Measurements from ENCODE around the gene CIB4. TPM values are rescaled to one million over a fixed set of nuclear protein-coding genes. Genes with fewer than 3 reads are reported as not detected.
A peak's percentile ranks its signal among the peaks of the same experiment; 100 is the strongest.

The CIB4 gene
- total RNA-seq, 2 experiments from 2014 or later, result not detected

DNA sequence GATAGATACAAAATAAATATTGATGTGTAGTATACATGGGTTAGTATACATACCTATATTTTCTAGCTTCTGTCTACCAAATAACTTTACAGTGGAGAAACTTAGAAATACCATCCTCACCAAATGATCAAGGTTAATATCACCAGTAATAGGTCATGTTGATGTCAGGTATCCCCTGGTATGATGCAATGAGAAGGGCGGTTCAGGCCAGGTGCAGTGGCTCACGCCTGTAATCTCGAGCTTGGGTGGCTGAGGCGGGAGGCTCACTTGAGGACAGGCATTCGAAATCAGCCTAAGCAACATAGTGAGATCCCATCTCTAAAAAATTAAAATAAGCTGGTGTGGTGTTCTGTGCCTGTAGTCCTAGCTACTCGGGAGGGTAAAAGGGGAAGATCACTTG is 38.6 kb downstream of the CIB4 start:
- Mint-ChIP-seq H3K9me3 (no peaks in the 10 kb centered on the region), H3K4me3 (no peak overlapping the region), H3K27me3 (peaks cover 20% of the 10 kb centered on the region), H3K27ac (no peak overlapping the region), H3K36me3 (ENCODE audit: low read depth) (no peaks in the 10 kb centered on the region), H3K4me1 (peaks cover 3% of the 10 kb centered on the region)
- no peak for DNase-seq
- ChIA-PET POLR2A (no interaction called here), CTCF (interaction anchor here (1.3 kb wide), 1 partner anchor 9 kb away, joined by 3 read pairs; no protein-coding TSS in a partner anchor)

DNA sequence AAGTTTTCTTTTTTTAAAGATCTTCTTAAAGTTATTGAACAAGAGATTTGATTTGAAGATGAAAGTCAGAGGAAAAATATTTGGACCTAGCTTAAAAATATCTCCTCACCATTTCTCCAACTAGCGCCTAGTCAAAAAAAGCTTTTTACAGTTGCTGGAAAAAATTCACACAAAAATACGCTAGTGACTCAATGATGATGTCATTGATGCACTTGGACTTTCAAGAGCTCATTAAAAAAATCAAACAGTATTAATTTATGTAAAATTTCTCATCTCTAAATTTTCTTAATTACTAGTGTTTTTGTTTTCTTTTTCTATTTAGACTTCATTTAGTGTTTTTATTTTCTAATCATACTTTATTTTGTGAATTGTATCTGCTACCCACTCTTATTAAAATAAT is 41.8 kb downstream of the CIB4 start:
- no peak overlapping the region for H3K27ac Mint-ChIP-seq
- H3K4me1 Mint-ChIP-seq, result peaks cover 8% of the 10 kb centered on the region
- H3K4me3 Mint-ChIP-seq, result no peak overlapping the region
- POLR2A ChIA-PET, result no interaction called here
- no peak for DNase-seq
- H3K36me3 Mint-ChIP-seq (ENCODE audit: low read depth), result no peaks in the 10 kb centered on the region
- H3K9me3 Mint-ChIP-seq, result no peaks in the 10 kb centered on the region
- CTCF ChIA-PET, result interaction anchor here (1.0 kb wide), 1 partner anchor 22 kb away, joined by 3 read pairs; no protein-coding TSS in a partner anchor
- H3K27me3 Mint-ChIP-seq, result peaks cover 27% of the 10 kb centered on the region

DNA sequence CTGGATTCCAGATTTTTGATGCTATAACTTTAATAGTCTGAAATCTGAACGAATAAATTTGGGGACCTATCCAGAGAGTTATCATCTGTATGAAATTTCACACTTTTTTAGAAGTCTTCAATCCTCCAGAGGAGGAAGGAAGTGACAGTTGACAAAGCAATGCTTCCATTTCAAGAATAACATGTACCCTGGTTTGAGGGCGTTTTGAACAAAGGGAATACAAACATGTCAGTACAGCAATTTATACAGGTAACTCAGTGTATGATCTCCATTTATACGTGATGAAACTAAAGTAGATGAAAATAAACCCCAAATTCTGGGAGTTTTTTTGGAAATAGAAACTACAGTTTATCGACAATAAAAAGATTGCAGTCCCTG is 42.2 kb downstream of the CIB4 start:
- H3K4me1 Mint-ChIP-seq, result peaks cover 8% of the 10 kb centered on the region
- no peaks in the 10 kb centered on the region for H3K9me3 Mint-ChIP-seq
- H3K36me3 Mint-ChIP-seq (ENCODE audit: low read depth), result no peaks in the 10 kb centered on the region
- no peak overlapping the region for H3K4me3 Mint-ChIP-seq
- no peak overlapping the region for H3K27ac Mint-ChIP-seq
- no peak for DNase-seq
- peaks cover 26% of the 10 kb centered on the region for H3K27me3 Mint-ChIP-seq
- ChIA-PET POLR2A (no interaction called here), CTCF (interaction anchor here (1.0 kb wide), 1 partner anchor 21 kb away, joined by 3 read pairs; no protein-coding TSS in a partner anchor)

DNA sequence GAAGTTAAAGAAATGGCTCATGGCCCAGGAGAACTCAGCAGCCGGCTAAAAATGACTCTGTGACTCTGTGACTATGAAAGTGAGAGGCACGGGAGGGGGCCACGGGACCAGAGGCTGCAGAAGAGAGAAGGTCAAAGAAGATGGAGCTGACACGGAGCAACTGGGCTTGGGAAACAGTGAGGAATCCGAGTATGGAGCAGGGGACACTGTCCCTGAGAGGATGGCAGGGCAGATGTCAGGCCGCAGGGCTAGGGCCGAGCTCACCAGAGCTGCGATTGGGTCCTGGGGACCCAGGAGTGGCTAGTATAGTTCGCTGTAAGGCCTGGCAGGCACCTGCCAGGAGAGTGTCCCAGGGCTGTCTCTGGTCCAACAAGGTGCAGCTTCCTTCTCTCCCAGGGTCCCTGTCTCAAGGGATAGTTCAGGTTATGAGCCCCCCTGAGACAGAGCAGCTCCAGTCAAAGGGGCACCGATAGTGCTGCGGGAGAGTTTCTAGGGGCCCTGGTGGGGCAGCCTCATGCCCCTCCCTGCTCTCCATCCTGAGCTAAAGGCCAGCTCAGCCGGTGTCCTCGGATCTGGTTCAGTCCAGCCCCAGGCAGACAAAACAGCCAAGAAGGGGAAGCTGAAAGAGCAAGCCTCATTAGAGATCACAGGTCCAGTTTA is 42.7 kb downstream of the CIB4 start:
- DNase-seq, result no peak
- ChIA-PET POLR2A (no interaction called here), CTCF (no interaction called here)
- no peaks in the 10 kb centered on the region for H3K36me3 Mint-ChIP-seq (ENCODE audit: low read depth)
- no peak overlapping the region for H3K4me3 Mint-ChIP-seq
- peaks cover 27% of the 10 kb centered on the region for H3K27me3 Mint-ChIP-seq
- H3K27ac Mint-ChIP-seq, result no peak overlapping the region
- no peaks in the 10 kb centered on the region for H3K9me3 Mint-ChIP-seq
- peaks cover 8% of the 10 kb centered on the region for H3K4me1 Mint-ChIP-seq

DNA sequence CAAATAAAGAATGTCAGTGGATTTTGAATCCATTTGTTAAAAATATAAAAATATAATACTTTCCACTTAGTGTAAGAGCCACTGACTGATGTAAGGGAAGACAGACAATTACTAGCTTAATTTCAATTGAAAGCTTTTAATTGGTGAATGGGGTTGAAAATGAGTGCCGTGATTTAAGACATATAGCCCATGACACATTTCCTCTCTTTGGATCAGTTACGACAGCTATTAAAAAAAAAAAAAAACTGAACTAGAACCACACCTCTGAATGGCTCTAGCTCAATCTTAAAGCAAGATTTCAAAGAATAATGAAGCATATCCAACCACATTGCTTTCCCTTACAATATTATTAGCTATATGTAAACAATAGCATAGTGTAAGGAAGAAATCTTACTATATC is 44.0 kb downstream of the CIB4 start:
- ChIA-PET CTCF (interaction anchor here (0.6 to 1.6 kb wide), 3 partner anchors 9 to 1221 kb away, joined by 3 to 6 read pairs (median 4); no protein-coding TSS in a partner anchor), POLR2A (no interaction called here)
- H3K36me3 Mint-ChIP-seq (ENCODE audit: low read depth), result no peaks in the 10 kb centered on the region
- H3K9me3 Mint-ChIP-seq, result no peaks in the 10 kb centered on the region
- peaks cover 8% of the 10 kb centered on the region for H3K4me1 Mint-ChIP-seq
- peaks cover 30% of the 10 kb centered on the region for H3K27me3 Mint-ChIP-seq
- no peak overlapping the region for H3K27ac Mint-ChIP-seq
- no peak for DNase-seq
- H3K4me3 Mint-ChIP-seq, result no peak overlapping the region

DNA sequence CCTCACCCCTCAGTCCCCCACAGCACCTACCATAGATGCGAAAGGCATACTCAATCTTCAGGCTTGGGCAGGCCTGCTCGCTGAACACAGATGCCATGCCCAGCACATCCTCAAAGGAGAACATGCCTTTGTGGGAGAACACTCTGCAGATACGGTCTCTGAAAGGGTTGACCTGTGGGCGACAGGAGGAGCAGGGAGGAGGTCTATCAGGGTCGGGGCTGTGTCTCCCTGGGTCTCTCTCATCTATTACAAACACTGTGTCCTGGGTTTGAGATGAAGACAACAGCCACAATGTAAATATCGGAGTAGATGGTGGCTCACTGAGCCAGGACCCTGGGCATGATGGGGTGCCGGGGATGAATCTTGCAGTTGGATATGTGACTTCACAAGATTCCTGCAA is 46.0 kb downstream of the CIB4 start:
- DNase-seq, result no peak
- ChIA-PET POLR2A (no interaction called here), CTCF (no interaction called here)
- peaks cover 26% of the 10 kb centered on the region for H3K27me3 Mint-ChIP-seq
- peaks cover 8% of the 10 kb centered on the region for H3K4me1 Mint-ChIP-seq
- no peaks in the 10 kb centered on the region for H3K36me3 Mint-ChIP-seq (ENCODE audit: low read depth)
- no peaks in the 10 kb centered on the region for H3K9me3 Mint-ChIP-seq
- H3K4me3 Mint-ChIP-seq, result no peak overlapping the region
- H3K27ac Mint-ChIP-seq, result no peak overlapping the region

DNA sequence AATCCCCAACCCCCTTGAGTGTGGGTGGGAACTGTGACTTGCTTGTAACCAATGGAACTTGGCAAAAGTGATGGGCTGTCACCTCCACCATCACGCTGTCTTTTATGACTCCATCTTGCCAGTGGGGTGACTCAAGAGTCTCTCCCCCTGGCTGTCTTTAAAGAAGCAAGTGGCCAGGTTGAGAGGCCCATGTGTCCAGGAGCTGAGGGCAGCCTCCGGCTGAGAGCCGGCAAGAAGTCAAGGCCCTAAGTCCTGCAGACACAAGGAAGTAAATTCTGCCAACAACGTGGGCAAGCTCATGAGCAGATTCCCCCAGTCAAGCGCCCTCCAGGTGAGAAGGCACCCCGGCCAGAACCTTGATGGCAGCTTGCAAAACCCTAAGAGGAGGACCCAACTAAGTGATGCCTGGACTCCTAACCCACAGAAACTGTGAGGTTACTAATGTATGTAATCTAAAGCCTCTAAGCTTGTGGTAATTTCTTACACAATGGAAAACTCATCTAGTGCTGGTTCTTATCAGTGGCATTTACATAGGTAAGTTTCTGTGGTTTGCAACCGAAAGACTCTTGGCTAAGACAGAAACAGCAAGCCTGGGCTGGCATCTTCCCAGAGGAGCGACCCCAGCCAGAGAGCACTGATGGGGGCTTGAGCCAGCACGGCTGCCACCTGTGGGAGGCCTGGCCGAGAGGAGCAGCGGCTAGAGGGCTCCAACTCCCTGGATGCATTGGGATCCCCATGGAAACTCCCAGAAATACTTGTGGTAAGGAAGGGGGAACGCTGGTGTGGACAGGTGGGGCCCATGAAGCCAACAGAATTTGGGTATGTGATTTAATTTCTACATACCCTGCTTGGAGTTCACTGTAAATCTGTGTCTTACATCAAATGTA is 49.3 kb downstream of the CIB4 start:
- Mint-ChIP-seq H3K9me3 (no peaks in the 10 kb centered on the region), H3K4me1 (peaks cover 6% of the 10 kb centered on the region), H3K36me3 (ENCODE audit: low read depth) (no peaks in the 10 kb centered on the region), H3K27me3 (peaks cover 30% of the 10 kb centered on the region), H3K4me3 (no peak overlapping the region), H3K27ac (no peak overlapping the region)
- POLR2A ChIA-PET, result no interaction called here
- no peak for DNase-seq
- CTCF ChIA-PET, result interaction anchor here (0.5 to 2.5 kb wide), 4 partner anchors 14 to 924 kb away, joined by 3 to 14 read pairs (median 7); no protein-coding TSS in a partner anchor

DNA sequence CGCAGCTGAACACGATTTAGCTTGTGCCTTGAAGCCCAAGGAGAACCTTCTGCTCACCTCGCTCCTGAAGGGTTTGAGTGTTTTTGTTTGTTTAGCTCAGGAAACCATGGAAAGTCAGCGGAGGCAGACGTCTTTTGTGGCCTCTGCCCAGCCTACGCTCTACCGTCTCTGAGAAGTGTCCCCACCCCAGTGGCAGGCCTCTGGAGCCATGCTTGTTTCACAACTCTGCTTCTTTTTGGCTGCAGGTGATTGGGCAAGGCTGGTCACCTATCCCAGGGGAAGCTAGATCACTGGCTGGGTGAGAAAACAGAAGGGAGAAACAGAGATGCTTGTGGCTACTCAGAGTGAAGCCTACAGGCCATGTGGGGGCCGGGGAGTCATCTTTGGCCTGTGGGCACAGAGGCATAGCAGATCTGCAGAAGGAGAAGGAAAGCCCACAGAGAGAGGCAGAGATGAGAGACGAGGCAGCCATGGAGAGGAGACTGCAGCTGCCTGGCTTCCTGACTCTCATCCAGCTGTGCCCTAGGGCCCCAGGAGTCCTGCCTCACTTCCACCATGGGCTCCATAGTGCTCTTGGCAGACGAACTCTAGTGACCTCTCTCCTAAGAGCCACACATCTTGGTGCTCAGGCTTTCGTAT is 50.1 kb downstream of the CIB4 start:
- Mint-ChIP-seq H3K4me1 (peaks cover 5% of the 10 kb centered on the region), H3K27me3 (peaks cover 33% of the 10 kb centered on the region), H3K9me3 (no peaks in the 10 kb centered on the region), H3K36me3 (ENCODE audit: low read depth) (no peaks in the 10 kb centered on the region), H3K27ac (no peak overlapping the region), H3K4me3 (no peak overlapping the region)
- ChIA-PET POLR2A (no interaction called here), CTCF (interaction anchor here (2.5 kb wide), 1 partner anchor 13 kb away, joined by 14 read pairs; no protein-coding TSS in a partner anchor)
- DNase-seq, result no peak

DNA sequence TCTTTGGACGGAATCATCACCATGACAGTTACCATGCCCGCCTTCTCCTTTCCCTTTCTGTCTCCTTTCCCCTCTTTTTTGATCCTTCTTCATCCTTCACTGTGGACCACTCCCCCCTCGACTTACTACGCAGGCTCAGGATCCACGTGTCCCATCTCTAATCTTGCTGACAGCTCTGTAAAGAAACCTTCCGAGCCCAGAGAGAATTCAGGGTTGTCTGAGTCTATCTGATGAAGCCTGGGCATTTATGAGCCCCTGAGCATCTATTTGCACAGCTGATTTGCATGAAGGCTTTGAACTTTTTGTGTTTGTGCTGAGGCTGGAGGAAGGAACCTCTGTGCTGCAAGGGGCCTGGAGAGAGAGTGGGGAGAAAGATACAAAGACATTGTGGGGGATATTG is 50.7 kb downstream of the CIB4 start:
- Mint-ChIP-seq H3K4me1 (no peaks in the 10 kb centered on the region), H3K9me3 (no peaks in the 10 kb centered on the region), H3K36me3 (ENCODE audit: low read depth) (no peaks in the 10 kb centered on the region), H3K27ac (no peak overlapping the region), H3K27me3 (peaks cover 38% of the 10 kb centered on the region), H3K4me3 (no peak overlapping the region)
- no peak for DNase-seq
- ChIA-PET POLR2A (no interaction called here), CTCF (interaction anchor here (2.5 kb wide), 1 partner anchor 13 kb away, joined by 14 read pairs; no protein-coding TSS in a partner anchor)

DNA sequence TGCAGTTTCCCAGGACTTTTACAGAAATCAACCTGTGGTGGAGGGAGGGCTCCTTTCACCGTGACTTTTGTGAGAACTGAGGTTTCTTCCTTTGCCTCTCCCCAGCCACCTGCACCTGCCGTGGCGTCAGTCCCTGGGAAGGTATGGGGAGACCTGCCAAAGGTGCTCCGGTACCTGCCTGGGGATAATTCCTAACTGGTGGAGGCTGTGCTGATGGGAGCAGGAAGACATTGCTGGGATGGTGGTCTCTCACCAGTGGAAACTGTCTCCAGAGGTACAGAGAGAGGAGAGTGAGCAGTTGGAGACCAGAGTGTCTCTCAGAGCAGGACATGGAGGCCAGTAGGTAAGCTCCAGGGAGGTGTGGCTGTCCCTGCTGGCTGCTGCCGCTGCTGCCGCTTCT is 52.6 kb downstream of the CIB4 start:
- DNase-seq, result no peak
- Mint-ChIP-seq H3K9me3 (no peaks in the 10 kb centered on the region), H3K27ac (no peak overlapping the region), H3K4me1 (no peaks in the 10 kb centered on the region), H3K4me3 (no peak overlapping the region), H3K36me3 (ENCODE audit: low read depth) (no peaks in the 10 kb centered on the region), H3K27me3 (peaks cover 25% of the 10 kb centered on the region)
- ChIA-PET POLR2A (no interaction called here), CTCF (no interaction called here)

DNA sequence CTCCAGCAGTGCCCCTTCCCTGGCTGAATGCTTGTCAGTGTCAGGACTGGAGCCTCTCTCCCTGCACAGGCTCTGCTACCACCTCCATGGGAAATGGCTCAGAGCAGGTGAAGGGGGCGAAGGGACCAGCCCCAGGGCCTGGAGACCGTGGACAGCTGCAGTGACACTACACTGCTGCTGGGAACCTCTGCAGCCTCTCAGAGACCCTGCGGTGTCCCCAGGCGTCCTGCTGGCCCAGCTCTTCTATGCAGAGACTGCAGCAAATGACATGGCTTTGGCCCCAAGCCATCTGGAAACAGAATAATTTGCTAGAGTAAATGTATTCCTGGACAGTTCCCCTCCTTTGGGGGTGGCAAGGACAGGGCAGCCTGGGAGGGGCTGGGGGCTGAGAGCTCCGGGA is 53.2 kb downstream of the CIB4 start:
- Mint-ChIP-seq H3K36me3 (ENCODE audit: low read depth) (no peaks in the 10 kb centered on the region), H3K27me3 (peaks cover 21% of the 10 kb centered on the region), H3K4me3 (no peak overlapping the region), H3K4me1 (no peaks in the 10 kb centered on the region), H3K9me3 (no peaks in the 10 kb centered on the region), H3K27ac (no peak overlapping the region)
- ChIA-PET POLR2A (no interaction called here), CTCF (interaction anchor here (0.5 kb wide), 1 partner anchor 44 kb away, joined by 4 read pairs; no protein-coding TSS in a partner anchor)
- DNase-seq, result no peak

DNA sequence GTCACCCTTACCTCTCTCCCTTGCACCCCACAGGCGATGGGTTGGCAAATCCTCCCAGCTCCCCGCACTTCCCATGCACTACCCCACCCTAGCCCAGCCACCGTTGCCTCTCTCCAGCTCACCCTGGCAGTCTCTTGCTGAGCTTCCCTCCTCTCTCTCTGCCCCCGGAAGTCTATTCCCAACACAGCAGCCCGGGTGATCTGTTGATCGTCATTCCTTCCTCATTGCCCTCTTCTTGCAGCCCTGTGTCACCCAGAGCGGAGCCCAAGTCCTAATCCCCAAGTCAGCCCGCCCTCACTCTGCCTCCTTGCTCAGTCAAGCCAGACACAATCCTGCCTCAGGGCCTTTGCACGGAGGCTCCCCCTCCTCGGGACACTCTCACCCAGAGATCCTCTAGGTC is 55.2 kb downstream of the CIB4 start:
- no peaks in the 10 kb centered on the region for H3K4me1 Mint-ChIP-seq
- ChIA-PET POLR2A (no interaction called here), CTCF (interaction anchor here (1.9 kb wide), 1 partner anchor 9 kb away, joined by 6 read pairs; no protein-coding TSS in a partner anchor)
- peaks cover 18% of the 10 kb centered on the region for H3K27me3 Mint-ChIP-seq
- no peak overlapping the region for H3K4me3 Mint-ChIP-seq
- no peak for DNase-seq
- H3K9me3 Mint-ChIP-seq, result no peaks in the 10 kb centered on the region
- H3K36me3 Mint-ChIP-seq (ENCODE audit: low read depth), result no peaks in the 10 kb centered on the region
- H3K27ac Mint-ChIP-seq, result peak overlapping the region; percentile 33

DNA sequence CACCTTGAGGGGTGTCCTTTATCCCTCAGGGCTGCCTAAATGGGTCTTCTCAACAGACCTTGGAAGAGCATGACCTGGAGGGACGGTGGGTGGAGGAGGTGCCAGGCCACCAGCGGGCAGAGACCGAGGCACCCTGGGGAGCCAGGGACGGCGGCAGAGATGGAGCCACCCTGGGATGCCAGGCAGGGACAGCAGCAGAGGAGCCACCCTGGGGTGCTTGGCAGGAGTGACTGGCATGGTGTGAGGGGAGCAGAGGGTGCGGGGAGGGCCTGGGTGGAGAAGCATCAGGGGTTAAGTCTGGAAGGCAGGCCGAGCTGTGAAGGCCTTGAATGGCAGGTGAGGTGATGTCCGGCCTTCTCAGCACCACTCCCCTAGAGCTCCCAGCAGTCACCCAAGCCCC is 56.1 kb downstream of the CIB4 start:
- ChIA-PET POLR2A (interaction anchor here (0.5 kb wide), 1 partner anchor 465 kb away, joined by 4 read pairs; no protein-coding TSS in a partner anchor), CTCF (interaction anchor here (1.9 kb wide), 1 partner anchor 8 kb away, joined by 6 read pairs; no protein-coding TSS in a partner anchor)
- no peak for DNase-seq
- H3K4me1 Mint-ChIP-seq, result no peaks in the 10 kb centered on the region
- H3K9me3 Mint-ChIP-seq, result no peaks in the 10 kb centered on the region
- no peak overlapping the region for H3K27ac Mint-ChIP-seq
- H3K36me3 Mint-ChIP-seq (ENCODE audit: low read depth), result no peaks in the 10 kb centered on the region
- H3K4me3 Mint-ChIP-seq, result no peak overlapping the region
- H3K27me3 Mint-ChIP-seq, result peaks cover 14% of the 10 kb centered on the region

All from activated CD4-positive, alpha-beta T cell treated with anti-CD3 and anti-CD28 coated beads, Interleukin-2, amount 10 ng/mL, durations not matched to agents 7 days and 5 days (primary cell).